HEK293 (cell line): ENCODE results near the gene CD33.

ENCODE experiments used
- ZNF138 ChIP-seq: fragments of 450-650 bp; formaldehyde crosslinking; IDR thresholded peaks from 2 replicates; pipeline ENCODE4 v1.5.1; 2016; ENCODE audit warnings: missing biosample characterization, missing genetic modification characterization, borderline replicate concordance
- ZNF24 ChIP-seq: fragments of 450-650 bp; formaldehyde crosslinking; IDR thresholded peaks from 2 replicates; pipeline ENCODE4 v1.5.1; 2016; ENCODE audit warnings: missing biosample characterization, missing genetic modification characterization
- ZNF473 ChIP-seq: fragments of 450-650 bp; formaldehyde crosslinking; IDR thresholded peaks from 2 replicates; pipeline ENCODE4 v1.5.1; 2017; ENCODE audit warnings: missing biosample characterization, missing genetic modification characterization
- TF ChIP-seq, protein P1 (sequence below): fragments of 450-650 bp; formaldehyde crosslinking; IDR thresholded peaks from 2 replicates; pipeline ENCODE4; 2016; ENCODE audit warnings: missing biosample characterization, missing genetic modification characterization
- TF ChIP-seq, protein P2 (sequence below): fragments of 450-650 bp; formaldehyde crosslinking; IDR thresholded peaks from 2 replicates; pipeline ENCODE4 v1.5.1; 2016; ENCODE audit warnings: missing biosample characterization, missing genetic modification characterization
- TF ChIP-seq, protein P3 (sequence below): fragments of 450-650 bp; formaldehyde crosslinking; IDR thresholded peaks from 2 replicates; pipeline ENCODE4 v1.5.1; 2016; ENCODE audit warnings: missing biosample characterization, missing genetic modification characterization

DNA sequence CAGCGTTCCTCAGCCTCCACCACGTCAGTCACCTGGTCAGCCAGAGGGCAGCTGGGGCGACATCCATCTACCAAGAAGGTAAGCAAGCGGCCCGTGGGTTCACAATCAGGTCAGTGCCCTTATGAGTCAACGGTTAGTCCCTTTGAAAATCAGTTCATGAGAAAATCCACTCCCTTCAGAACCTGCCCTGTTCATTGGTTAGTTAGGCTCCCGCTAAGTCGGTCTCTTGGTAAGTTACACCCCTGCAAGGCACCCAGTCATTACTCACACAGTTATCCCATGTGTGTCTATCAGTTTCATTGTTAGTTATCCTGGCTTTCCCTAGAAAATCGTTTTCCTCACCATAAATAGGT, 26.6 kb downstream of the CD33 start:
- TF ChIP-seq ZNF473 (tag by site-specific recombination) (no peak), ZNF24 (tag by site-specific recombination) (no peak), ZNF138 (tag by site-specific recombination) (no peak)
- TF ChIP-seq, protein P1, sequence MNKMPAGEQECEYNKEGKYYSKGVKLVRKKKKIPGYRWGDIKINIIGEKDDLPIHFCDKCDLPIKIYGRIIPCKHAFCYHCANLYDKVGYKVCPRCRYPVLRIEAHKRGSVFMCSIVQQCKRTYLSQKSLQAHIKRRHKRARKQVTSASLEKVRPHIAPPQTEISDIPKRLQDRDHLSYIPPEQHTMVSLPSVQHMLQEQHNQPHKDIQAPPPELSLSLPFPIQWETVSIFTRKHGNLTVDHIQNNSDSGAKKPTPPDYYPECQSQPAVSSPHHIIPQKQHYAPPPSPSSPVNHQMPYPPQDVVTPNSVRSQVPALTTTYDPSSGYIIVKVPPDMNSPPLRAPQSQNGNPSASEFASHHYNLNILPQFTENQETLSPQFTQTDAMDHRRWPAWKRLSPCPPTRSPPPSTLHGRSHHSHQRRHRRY (tag by site-specific recombination) = no peak
- TF ChIP-seq, protein P2, sequence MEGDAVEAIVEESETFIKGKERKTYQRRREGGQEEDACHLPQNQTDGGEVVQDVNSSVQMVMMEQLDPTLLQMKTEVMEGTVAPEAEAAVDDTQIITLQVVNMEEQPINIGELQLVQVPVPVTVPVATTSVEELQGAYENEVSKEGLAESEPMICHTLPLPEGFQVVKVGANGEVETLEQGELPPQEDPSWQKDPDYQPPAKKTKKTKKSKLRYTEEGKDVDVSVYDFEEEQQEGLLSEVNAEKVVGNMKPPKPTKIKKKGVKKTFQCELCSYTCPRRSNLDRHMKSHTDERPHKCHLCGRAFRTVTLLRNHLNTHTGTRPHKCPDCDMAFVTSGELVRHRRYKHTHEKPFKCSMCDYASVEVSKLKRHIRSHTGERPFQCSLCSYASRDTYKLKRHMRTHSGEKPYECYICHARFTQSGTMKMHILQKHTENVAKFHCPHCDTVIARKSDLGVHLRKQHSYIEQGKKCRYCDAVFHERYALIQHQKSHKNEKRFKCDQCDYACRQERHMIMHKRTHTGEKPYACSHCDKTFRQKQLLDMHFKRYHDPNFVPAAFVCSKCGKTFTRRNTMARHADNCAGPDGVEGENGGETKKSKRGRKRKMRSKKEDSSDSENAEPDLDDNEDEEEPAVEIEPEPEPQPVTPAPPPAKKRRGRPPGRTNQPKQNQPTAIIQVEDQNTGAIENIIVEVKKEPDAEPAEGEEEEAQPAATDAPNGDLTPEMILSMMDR (tag by site-specific recombination) = no peak
- TF ChIP-seq, protein P3, sequence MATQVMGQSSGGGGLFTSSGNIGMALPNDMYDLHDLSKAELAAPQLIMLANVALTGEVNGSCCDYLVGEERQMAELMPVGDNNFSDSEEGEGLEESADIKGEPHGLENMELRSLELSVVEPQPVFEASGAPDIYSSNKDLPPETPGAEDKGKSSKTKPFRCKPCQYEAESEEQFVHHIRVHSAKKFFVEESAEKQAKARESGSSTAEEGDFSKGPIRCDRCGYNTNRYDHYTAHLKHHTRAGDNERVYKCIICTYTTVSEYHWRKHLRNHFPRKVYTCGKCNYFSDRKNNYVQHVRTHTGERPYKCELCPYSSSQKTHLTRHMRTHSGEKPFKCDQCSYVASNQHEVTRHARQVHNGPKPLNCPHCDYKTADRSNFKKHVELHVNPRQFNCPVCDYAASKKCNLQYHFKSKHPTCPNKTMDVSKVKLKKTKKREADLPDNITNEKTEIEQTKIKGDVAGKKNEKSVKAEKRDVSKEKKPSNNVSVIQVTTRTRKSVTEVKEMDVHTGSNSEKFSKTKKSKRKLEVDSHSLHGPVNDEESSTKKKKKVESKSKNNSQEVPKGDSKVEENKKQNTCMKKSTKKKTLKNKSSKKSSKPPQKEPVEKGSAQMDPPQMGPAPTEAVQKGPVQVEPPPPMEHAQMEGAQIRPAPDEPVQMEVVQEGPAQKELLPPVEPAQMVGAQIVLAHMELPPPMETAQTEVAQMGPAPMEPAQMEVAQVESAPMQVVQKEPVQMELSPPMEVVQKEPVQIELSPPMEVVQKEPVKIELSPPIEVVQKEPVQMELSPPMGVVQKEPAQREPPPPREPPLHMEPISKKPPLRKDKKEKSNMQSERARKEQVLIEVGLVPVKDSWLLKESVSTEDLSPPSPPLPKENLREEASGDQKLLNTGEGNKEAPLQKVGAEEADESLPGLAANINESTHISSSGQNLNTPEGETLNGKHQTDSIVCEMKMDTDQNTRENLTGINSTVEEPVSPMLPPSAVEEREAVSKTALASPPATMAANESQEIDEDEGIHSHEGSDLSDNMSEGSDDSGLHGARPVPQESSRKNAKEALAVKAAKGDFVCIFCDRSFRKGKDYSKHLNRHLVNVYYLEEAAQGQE (tag by site-specific recombination) = no peak
